ENCODE results near the gene SPOCK2.

GRCh38 chr10:72074574-72075375 is 13.6 kb downstream of the SPOCK2 start:
- TF ChIP-seq, protein P1, sequence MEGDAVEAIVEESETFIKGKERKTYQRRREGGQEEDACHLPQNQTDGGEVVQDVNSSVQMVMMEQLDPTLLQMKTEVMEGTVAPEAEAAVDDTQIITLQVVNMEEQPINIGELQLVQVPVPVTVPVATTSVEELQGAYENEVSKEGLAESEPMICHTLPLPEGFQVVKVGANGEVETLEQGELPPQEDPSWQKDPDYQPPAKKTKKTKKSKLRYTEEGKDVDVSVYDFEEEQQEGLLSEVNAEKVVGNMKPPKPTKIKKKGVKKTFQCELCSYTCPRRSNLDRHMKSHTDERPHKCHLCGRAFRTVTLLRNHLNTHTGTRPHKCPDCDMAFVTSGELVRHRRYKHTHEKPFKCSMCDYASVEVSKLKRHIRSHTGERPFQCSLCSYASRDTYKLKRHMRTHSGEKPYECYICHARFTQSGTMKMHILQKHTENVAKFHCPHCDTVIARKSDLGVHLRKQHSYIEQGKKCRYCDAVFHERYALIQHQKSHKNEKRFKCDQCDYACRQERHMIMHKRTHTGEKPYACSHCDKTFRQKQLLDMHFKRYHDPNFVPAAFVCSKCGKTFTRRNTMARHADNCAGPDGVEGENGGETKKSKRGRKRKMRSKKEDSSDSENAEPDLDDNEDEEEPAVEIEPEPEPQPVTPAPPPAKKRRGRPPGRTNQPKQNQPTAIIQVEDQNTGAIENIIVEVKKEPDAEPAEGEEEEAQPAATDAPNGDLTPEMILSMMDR (IDR thresholded peaks at IDR 0.05 in 2 of 3, conservative IDR thresholded peaks at IDR 0.05 in 1 of 3; ENCODE audit: borderline replicate concordance in 1 of 3, insufficient read depth in 1 of 3, low read depth in 2 of 3, low read length in 2 of 3) = no peak
- TF ChIP-seq POLR2AphosphoS5 (IDR thresholded peaks at IDR 0.05; ENCODE audit: low read depth, low read length) (no peak), JUND (IDR thresholded peaks at IDR 0.05) (no peak), RAD21 (IDR thresholded peaks at IDR 0.05; ENCODE audit: low read depth) (no peak), SP1 (IDR thresholded peaks at IDR 0.05; ENCODE audit: low read depth) (no peak), EZH2 (IDR thresholded peaks at IDR 0.05) (no peak)
